Adipocyte (in vitro differentiated cells): ENCODE data around the gene DRD2.

ENCODE experiments used
- DNase-seq: peaks from one replicate; pipeline ENCODE4 v3.0.0-alpha.2; 2015; ENCODE audit warnings: low read depth
- H3K27me3 ChIP-seq: replicated peaks from 2 replicates; pipeline ENCODE4 v1.7.0; 2013; ENCODE audit warnings: mild to moderate bottlenecking, low read length, moderate library complexity; ENCODE audit not compliant: control insufficient read depth, insufficient read depth
- H3K36me3 ChIP-seq: 2 replicates; pipeline ENCODE4 v1.7.0; 2013; ENCODE audit warnings: low read length, mild to moderate bottlenecking, moderate library complexity; ENCODE audit not compliant: control insufficient read depth, insufficient read depth, severe bottlenecking
- H3K4me1 ChIP-seq: 2 replicates; pipeline ENCODE4 v1.7.0; 2013; ENCODE audit warnings: mild to moderate bottlenecking, low read length, moderate library complexity; ENCODE audit not compliant: control insufficient read depth, insufficient read depth
- H3K4me3 ChIP-seq: 2 replicates; pipeline ENCODE4 v1.7.0; 2013; ENCODE audit warnings: mild to moderate bottlenecking, low read length, moderate library complexity
- H3K9ac ChIP-seq: 2 replicates; pipeline ENCODE4 v1.7.0; 2013; ENCODE audit warnings: mild to moderate bottlenecking, low read length, moderate library complexity
- H3K9me3 ChIP-seq: 2 replicates; pipeline ENCODE4 v1.7.0; 2013; ENCODE audit warnings: mild to moderate bottlenecking, low read length, moderate library complexity; ENCODE audit not compliant: control insufficient read depth

The DRD2 gene

DNA sequence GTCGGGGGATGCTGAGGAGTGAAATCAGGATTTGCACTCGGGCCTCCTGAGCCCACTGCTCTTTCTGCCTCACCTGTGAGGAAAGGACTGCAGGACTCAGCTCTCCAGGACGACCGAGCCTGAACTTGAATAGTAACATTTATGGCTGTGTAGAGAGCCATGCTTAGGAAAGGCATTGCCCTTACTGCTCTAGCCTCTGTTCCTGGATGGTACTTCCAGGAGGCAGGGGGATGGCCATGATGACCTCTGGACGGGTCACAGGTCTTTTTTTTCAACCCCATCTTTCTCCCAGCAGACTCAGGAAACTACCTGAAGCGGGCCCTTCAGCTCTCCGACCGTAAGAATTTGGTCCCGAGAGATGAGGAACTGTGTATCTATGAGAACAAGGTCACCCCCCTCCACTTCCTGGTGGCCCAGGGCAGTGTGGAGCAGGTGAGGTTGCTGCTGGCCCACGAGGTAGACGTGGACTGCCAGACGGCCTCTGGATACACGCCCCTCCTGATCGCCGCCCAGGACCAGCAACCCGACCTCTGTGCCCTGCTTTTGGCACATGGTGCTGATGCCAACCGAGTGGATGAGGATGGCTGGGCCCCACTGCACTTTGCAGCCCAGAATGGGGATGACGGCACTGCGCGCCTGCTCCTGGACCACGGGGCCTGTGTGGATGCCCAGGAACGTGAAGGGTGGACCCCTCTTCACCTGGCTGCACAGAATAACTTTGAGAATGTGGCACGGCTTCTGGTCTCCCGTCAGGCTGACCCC, 76.3 kb downstream of the DRD2 start:
- no peak for DNase-seq
- no peak overlapping the region for H3K4me3 ChIP-seq
- H3K9ac ChIP-seq: no peak overlapping the region
- H3K9me3 ChIP-seq: no peaks in the 10 kb centered on the region
- H3K4me1 ChIP-seq: no peaks in the 10 kb centered on the region
- no peaks in the 10 kb centered on the region for H3K36me3 ChIP-seq
- H3K27me3 ChIP-seq: peaks cover 19% of the 10 kb centered on the region

DNA sequence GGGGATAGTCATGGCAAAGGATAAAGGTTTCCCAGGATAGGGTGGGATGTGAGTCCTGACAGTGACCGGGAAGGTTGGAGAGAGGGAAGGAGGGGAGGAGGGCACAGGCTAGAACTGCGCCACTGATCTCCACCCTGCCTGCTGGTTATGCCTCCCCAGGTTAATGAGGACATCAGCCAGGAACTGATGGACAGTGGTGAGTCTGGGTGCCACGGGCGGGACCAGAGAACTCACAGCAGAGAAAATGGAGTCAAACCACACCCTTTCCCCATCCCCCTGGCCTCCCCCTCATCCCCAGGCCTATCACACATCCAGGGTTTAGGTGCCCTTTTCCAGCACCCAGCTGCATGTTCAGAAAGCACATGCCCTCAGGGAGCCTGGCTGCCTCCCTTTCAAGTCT, 77.4 kb downstream of the DRD2 start:
- no peak overlapping the region for H3K4me3 ChIP-seq
- peaks cover 13% of the 10 kb centered on the region for H3K27me3 ChIP-seq
- H3K4me1 ChIP-seq: peaks cover 5% of the 10 kb centered on the region
- H3K36me3 ChIP-seq: no peaks in the 10 kb centered on the region
- H3K9me3 ChIP-seq: no peaks in the 10 kb centered on the region
- DNase-seq: no peak
- H3K9ac ChIP-seq: no peak overlapping the region

DNA sequence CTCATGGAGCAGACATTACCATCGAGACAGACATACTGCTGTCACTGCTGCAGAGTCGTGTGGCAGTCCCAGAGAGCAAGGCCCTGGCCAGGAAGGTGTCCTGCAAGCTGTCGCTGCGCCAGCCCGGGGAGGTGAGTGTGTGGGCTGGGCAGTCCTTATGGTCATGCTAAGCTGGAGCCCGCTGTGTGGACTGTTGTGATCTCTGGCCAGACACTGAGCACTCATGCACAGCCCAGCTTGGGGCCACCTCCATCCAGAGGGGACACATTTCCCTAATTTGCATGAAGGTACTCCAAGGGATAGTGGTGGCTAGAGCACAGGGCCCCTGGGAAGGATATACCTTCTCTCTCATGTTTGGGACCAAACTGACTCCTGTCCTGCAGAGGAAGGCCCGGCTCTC, 78.0 kb downstream of the DRD2 start:
- Histone ChIP-seq H3K4me3 (no peak overlapping the region), H3K4me1 (peaks cover 11% of the 10 kb centered on the region), H3K27me3 (peaks cover 7% of the 10 kb centered on the region), H3K36me3 (no peaks in the 10 kb centered on the region), H3K9ac (no peak overlapping the region), H3K9me3 (no peaks in the 10 kb centered on the region)
- DNase-seq: no peak

DNA sequence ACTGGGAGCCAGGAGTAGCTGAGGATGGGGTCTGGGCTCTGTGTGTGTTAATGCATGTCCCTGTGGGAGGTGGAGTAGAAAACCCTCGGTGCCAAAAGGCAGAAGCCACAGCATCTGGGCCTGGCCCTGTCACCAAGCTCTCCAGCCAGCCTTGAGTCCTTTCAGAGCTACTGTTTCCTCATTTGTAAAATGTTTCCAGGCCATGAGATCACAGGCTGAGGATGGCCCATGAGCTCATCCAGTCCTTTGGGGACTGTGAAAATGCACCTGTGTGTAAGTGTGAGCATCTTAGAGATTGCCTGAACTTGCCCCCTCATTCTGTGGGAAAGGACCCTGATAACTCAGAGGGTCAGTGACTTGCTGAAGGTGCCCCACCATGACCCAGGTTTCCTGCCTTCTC, 78.5 kb downstream of the DRD2 start:
- Histone ChIP-seq H3K4me1 (peaks cover 16% of the 10 kb centered on the region), H3K9ac (no peak overlapping the region), H3K27me3 (peaks cover 7% of the 10 kb centered on the region), H3K4me3 (no peak overlapping the region), H3K36me3 (no peaks in the 10 kb centered on the region), H3K9me3 (no peaks in the 10 kb centered on the region)
- no peak for DNase-seq

DNA sequence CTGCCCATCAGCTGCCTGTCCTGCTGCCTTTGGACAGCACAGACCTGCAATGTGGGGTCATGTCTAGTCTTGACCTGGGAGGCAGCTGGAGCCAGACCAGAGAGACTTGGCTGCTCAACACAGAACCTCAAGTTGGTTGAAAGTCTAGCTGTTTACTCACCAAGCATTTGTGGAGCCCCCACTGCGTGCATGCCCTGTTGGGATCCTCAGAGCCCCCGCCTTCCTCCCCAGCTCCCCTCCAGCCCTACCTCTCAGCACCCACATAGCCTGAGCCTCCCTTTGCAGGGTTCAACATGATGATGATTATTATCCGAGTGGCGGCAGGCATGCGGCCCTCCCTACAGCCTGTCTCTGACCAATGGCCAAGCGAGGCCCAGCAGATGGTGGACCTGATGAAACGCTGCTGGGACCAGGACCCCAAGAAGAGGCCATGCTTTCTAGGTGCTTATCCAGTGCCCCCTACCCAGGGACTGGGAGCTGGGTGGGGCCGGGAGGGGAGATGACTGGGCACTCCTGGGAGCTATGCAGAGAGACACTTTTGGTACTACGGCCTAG, 79.3 kb downstream of the DRD2 start:
- Histone ChIP-seq H3K9ac (no peak overlapping the region), H3K27me3 (peaks cover 7% of the 10 kb centered on the region), H3K9me3 (no peaks in the 10 kb centered on the region), H3K4me3 (no peak overlapping the region), H3K4me1 (peaks cover 18% of the 10 kb centered on the region), H3K36me3 (no peaks in the 10 kb centered on the region)
- no peak for DNase-seq

DNA sequence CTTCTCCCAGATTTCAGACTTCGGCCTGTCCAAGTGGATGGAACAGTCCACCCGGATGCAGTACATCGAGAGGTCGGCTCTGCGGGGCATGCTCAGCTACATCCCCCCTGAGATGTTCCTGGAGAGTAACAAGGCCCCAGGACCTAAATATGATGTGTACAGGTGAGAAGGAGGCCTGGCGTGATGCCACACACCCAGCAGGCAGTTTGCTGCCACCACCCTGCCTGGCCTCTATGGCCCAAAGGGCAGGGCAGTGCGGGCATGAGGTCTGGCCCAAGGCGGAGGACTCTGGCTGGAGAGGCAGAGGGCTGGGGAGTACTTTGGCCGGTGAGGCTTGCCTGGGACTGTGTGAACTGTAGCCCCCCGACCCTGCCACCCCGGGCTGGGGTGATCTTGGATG, 80.3 kb downstream of the DRD2 start:
- DNase-seq: no peak
- Histone ChIP-seq H3K4me1 (peaks cover 18% of the 10 kb centered on the region), H3K27me3 (peaks cover 9% of the 10 kb centered on the region), H3K9ac (no peak overlapping the region), H3K4me3 (no peak overlapping the region), H3K36me3 (no peaks in the 10 kb centered on the region), H3K9me3 (no peaks in the 10 kb centered on the region)

DNA sequence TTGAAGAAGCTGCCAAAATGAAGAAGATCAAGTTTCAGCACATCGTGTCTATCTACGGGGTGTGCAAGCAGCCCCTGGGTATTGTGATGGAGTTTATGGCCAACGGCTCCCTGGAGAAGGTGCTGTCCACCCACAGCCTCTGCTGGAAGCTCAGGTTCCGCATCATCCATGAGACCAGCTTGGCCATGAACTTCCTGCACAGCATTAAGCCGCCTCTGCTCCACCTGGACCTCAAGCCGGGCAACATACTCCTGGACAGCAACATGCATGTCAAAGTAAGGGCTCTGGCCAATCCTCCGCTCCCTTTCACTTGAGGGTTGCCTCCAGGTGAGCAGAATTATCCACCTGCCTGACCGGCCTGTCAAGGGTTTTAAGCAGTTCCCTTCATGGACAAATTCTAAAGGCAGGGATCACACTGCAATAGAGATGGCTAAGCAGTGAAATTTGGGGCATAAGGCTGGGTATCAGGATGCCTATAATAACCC, 81.7 kb downstream of the DRD2 start:
- Histone ChIP-seq H3K36me3 (no peaks in the 10 kb centered on the region), H3K9ac (no peak overlapping the region), H3K27me3 (peaks cover 23% of the 10 kb centered on the region), H3K4me3 (no peak overlapping the region), H3K4me1 (peaks cover 18% of the 10 kb centered on the region), H3K9me3 (no peaks in the 10 kb centered on the region)
- DNase-seq: no peak

DNA sequence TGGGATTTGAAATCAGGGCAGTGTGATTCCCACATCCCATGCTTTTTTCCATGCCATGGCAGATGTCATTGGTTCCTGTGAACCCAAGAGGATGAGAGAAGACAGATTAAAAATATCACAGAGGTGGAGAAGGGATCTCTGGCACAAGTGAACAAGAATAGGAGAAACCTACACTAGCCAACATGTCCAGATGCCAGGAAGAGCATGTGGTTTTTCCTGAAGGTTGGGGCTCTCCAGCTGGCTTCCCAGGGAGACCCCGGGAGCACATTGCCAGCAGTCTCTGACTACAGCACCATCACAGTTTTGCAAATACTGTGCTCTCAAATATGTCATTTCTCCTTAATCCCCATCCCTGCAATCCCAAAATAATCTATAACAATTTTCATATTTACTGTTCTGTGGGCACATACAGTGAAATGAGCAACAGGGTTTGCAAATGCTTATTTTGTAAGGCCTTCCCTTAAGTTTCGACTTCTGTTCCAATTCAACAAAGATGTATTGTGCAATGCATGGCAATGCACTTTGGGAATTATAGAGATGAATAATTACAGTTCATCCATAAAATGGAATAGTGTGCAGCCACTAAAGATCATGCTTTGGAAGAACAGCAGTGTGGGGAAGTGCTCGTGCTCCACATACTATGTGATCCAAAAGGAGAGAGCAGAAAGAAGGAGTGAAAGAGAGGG, 82.8 kb downstream of the DRD2 start:
- H3K27me3 ChIP-seq: peaks cover 34% of the 10 kb centered on the region
- peak; percentile 17 for DNase-seq

DNA sequence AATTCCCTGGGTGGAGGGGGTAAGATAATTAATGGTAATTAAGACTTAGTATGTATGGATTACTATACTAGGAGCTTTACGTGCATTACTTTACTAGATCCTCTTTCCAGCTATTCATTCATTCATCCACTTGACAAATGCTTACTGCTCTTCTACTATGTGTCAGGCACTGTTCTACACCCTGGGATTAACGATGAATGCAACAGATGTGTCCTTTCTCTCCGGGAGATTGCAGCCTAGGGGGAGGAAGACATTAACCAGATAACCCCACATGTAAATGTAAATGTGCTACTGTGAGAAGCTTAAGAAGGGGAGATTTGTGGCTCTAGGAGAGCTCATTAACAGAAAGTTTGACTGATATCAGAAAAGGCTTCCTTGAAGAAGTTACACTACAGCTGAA, 85.9 kb downstream of the DRD2 start:
- no peak overlapping the region for H3K4me3 ChIP-seq
- DNase-seq: no peak
- H3K36me3 ChIP-seq: no peaks in the 10 kb centered on the region
- no peaks in the 10 kb centered on the region for H3K9me3 ChIP-seq
- H3K27me3 ChIP-seq: peaks cover 40% of the 10 kb centered on the region
- no peak overlapping the region for H3K9ac ChIP-seq
- H3K4me1 ChIP-seq: peaks cover 18% of the 10 kb centered on the region

More for the DNA sequence above, 82.8 kb downstream of the DRD2 start:
- Histone ChIP-seq H3K4me1 (peaks cover 18% of the 10 kb centered on the region), H3K9ac (peak overlapping the region; percentile 11), H3K9me3 (no peaks in the 10 kb centered on the region), H3K4me3 (no peak overlapping the region), H3K36me3 (no peaks in the 10 kb centered on the region)

DNA sequence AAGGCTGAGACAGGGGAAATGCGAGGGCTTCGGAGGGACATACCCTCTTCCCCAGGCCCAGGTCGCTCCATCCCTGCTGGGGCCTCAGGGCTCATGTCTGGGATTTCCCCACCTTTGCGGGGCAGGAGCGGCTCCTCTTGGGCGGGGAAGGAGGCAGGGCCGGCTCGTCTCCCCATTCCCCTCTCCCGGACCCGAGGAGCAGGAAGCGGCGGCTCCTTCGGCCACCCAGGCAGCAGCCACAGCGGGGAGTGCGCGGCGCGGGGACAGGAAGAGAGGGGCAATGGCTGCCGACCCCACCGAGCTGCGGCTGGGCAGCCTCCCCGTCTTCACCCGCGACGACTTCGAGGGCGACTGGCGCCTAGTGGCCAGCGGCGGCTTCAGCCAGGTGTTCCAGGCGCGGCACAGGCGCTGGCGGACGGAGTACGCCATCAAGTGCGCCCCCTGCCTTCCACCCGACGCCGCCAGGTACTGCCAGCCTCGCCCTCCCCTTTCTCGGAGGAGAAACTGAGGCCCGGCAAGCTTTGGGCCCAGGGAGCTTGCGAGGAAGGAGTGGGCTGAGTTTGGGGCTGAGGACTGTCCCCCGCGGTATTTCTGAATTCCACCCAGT, 87.5 kb downstream of the DRD2 start, which contains the start of gene ANKK1:
ANKK1 (plus strand) TSS at position 175 of the 607 bp plus-strand sequence; CDS start at position 281, 106 bp downstream.
- Histone ChIP-seq H3K27me3 (peaks cover 38% of the 10 kb centered on the region), H3K36me3 (no peaks in the 10 kb centered on the region), H3K9me3 (no peaks in the 10 kb centered on the region), H3K9ac (no peak within 1 kb of the TSS), H3K4me1 (peaks cover 12% of the 10 kb centered on the region), H3K4me3 (no peak within 1 kb of the TSS)
- DNase-seq: no peak

DNA sequence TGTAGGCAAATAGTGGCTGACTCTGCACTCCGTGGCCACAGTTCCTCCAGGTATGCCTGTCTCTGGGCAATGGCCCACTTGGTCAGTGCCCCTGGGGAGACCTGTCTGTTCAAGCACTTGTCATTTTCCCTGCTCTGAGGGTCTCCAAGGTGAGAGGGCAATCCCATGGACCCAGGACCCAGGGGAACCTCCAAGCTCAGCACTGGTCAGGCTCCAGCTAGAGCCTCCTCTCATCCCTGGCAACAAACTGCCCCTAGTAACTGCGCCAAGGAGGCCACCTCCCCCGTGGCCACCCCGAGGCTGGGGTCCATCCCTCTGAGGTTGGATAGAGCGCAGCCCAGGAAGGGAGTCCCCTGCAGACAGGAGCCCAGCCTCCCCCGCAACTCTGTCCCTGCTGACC, 88.3 kb downstream of the DRD2 start:
- Histone ChIP-seq H3K4me3 (no peak overlapping the region), H3K36me3 (no peaks in the 10 kb centered on the region), H3K27me3 (peaks cover 38% of the 10 kb centered on the region), H3K9me3 (no peaks in the 10 kb centered on the region), H3K4me1 (peaks cover 3% of the 10 kb centered on the region), H3K9ac (no peak overlapping the region)
- no peak for DNase-seq
